Spinal cord (tissue), 10 donors: Measurements from ENCODE around the gene PLCB1. TPM values are rescaled to one million over a fixed set of nuclear protein-coding genes. Genes with fewer than 3 reads are reported as not detected.
A peak's percentile ranks its signal among the peaks of the same experiment; 100 is the strongest.

ENCODE experiments used
- DNase-seq, 6 donors: peaks; one replicate each; pipeline versions ENCODE4 v3.0.0 to v3.0.0-alpha.2; 2013 to 2015; ENCODE audit warnings: low spot score in 6 of 6, low read depth in 4 of 6
- H3K27ac ChIP-seq: one replicate; pipeline ENCODE4 v1.5.1; 2013; ENCODE audit warnings: low read depth, low read length, control low read depth
- H3K27me3 ChIP-seq: one replicate; pipeline ENCODE4 v1.6.1; 2013; ENCODE audit warnings: low read length; ENCODE audit not compliant: control insufficient read depth, insufficient read depth
- H3K36me3 ChIP-seq: one replicate; pipeline ENCODE4 v1.6.1; 2013; ENCODE audit warnings: low read length; ENCODE audit not compliant: control insufficient read depth, insufficient read depth
- H3K4me1 ChIP-seq: one replicate; pipeline ENCODE4 v1.6.1; 2013; ENCODE audit warnings: low read length; ENCODE audit not compliant: control insufficient read depth, insufficient read depth
- H3K4me3 ChIP-seq: one replicate; pipeline ENCODE4 v1.5.1; 2013; ENCODE audit warnings: low read depth, low read length, control low read depth
- H3K9me3 ChIP-seq: one replicate; pipeline ENCODE4 v1.6.1; 2013; ENCODE audit warnings: low read length; ENCODE audit not compliant: control insufficient read depth, insufficient read depth
- WGBS: methylation state at CpG from one replicate; pipeline ENCODE4 v1.1.5; 2013; ENCODE audit warnings: missing lambda C conversion rate; ENCODE audit not compliant: insufficient coverage; 5-methylcytosine and 5-hydroxymethylcytosine counted together
- polyA plus RNA-seq, 2 donors: library from polyadenylated mRNA; unstranded; fragments of 120-200 nt; gene quantifications; one replicate each; pipeline ENCODE4 v1.2.1, GENCODE V29; 2013; ENCODE audit not compliant: insufficient read length in 2 of 2
- total RNA-seq, 2 donors: library from RNA; depleted of rRNA in 1 of 2; stranded (reverse); fragments of 120-200 nt in 1 of 2; fragments of >200 nt in 1 of 2; gene quantifications; one replicate each; pipeline versions ENCODE4 v1.2.3 to v1.2.4, GENCODE V29; 2013 to 2014
- donor health status: healthy.

Gene PLCB1
- total and polyA plus RNA-seq, 4 donors, result 42.9 to 111 (median 88.2) TPM

DNA sequence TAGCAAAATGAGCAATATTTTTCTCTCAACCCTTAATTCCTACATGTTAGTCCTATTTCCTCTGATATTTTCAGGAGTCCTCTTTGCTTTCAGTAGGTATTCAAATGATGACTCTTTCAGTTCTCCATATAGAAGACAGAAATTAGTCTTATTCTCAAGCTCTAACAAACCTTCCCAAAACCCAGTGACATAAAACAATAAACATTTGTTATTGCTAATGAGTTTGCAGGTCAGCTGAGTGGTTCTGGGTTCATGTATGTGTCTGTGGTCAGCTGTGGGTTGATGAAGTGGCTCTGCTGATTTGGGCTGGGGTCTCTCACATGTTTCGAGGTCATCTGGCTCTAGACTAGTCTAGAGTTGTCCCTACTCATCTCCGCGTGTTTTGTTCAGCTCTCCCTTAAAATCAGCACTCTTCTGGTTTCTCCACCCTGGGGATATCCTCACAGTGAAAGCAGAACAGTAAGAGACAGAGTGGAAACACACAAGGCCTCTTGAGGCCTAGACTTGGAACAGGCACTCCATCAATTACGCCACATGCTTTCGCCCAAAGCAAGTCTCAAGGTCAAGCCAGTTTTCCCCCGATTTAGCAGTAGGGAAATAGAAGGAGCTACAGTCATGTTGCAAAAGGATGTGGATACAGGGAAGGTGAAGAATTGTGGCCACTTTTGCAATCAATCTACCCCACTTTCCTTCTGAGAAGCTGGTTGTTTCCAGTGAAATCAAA, 273.0 kb downstream of the PLCB1 start:
- 81% methylated on average over 3 of the region's 6 CpGs for WGBS
- H3K27me3 ChIP-seq, result no peaks in the 10 kb centered on the region

DNA sequence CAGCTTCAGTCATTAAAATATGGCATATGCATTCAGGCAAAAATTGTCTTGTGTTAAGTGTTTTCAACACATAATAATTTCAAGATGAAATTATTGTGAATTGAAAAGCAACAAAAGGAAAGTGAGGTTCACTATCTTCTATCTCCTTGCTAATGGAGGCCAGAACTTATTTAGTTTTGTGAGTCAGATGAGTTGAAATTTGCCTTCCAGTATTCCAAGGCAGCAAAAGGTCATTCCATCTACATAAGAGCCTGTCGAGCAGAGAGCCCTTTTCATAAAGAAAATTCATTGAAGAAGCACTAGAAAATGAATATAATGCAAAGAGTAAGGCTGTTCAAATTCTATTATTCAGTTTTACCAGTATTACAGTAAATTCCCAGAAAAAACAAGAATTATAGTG, 274.3 kb downstream of the PLCB1 start:
- H3K4me1 ChIP-seq, result no peaks in the 10 kb centered on the region
- no peaks in the 10 kb centered on the region for H3K9me3 ChIP-seq
- H3K36me3 ChIP-seq, result no peaks in the 10 kb centered on the region
- DNase-seq, result no peak
- no peaks in the 10 kb centered on the region for H3K27me3 ChIP-seq
- no peak overlapping the region for H3K27ac ChIP-seq
- H3K4me3 ChIP-seq, result no peak overlapping the region
- no CpG with 5 or more reads among the region's 1 CpG for WGBS

More for the DNA sequence above, 273.0 kb downstream of the PLCB1 start:
- no peak overlapping the region for H3K27ac ChIP-seq
- DNase-seq, result no peak
- no peaks in the 10 kb centered on the region for H3K9me3 ChIP-seq
- H3K4me1 ChIP-seq, result no peaks in the 10 kb centered on the region
- H3K4me3 ChIP-seq, result no peak overlapping the region
- no peaks in the 10 kb centered on the region for H3K36me3 ChIP-seq

DNA sequence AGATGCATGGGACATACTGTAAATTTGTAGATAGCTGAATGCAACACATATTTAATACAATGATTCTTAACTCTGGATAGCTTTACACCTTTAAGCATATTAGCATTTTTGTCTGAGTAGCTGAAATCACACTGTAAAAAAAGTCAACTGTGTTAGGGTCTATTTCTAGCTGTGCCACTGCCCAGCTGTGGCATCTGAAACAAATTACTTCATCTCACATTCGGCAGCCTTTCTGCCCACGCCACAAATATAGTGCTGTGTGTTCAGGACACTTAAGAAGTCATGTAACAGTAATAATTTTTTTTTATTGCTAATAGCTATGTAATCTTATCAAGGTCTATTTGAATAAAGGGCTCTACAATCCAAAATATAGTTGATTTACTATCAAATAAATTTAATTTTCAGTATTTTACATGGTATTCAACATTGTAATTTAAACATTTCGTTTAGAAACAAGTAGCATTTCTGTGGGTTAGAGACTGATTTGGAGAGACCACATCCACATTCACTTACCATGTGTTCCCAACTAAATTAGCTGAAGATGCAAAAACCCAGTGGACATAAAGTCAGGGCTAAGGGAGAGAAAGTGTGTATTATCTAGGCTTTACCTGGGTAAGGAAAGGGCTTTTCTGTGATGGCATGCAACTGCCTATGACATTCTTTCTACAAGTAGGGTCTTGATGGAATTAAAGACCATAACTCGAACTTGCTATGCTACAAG, 276.7 kb downstream of the PLCB1 start:
- Histone ChIP-seq H3K4me1 (no peaks in the 10 kb centered on the region), H3K27ac (no peak overlapping the region), H3K4me3 (no peak overlapping the region), H3K36me3 (no peaks in the 10 kb centered on the region), H3K27me3 (no peaks in the 10 kb centered on the region), H3K9me3 (no peaks in the 10 kb centered on the region)
- no CpG with 5 or more reads among the region's 4 CpGs for WGBS
- DNase-seq, result no peak

DNA sequence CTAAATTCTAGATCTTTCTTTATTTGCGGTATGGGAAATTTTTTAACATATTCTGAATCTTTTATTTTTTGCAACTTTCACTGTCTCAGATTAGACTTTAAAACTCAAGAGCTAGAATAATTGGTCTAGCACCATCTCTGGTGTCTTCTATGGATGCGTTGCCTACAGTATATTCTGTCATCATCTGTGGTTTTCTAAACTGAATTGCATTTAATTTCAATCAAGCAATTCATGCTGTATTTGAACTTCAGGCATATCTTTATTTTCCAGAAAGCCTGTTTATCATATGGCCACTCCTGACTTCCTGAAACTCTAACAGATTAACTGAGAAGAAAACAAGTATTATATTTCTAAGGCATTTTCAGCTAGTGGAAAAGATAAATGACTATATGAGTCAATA, 281.6 kb downstream of the PLCB1 start:
- no peak for DNase-seq
- no peaks in the 10 kb centered on the region for H3K4me1 ChIP-seq
- H3K9me3 ChIP-seq, result no peaks in the 10 kb centered on the region
- 100% methylated on average over 1 of the region's 2 CpGs for WGBS
- no peak overlapping the region for H3K4me3 ChIP-seq
- H3K36me3 ChIP-seq, result no peaks in the 10 kb centered on the region
- no peaks in the 10 kb centered on the region for H3K27me3 ChIP-seq
- H3K27ac ChIP-seq, result no peak overlapping the region

DNA sequence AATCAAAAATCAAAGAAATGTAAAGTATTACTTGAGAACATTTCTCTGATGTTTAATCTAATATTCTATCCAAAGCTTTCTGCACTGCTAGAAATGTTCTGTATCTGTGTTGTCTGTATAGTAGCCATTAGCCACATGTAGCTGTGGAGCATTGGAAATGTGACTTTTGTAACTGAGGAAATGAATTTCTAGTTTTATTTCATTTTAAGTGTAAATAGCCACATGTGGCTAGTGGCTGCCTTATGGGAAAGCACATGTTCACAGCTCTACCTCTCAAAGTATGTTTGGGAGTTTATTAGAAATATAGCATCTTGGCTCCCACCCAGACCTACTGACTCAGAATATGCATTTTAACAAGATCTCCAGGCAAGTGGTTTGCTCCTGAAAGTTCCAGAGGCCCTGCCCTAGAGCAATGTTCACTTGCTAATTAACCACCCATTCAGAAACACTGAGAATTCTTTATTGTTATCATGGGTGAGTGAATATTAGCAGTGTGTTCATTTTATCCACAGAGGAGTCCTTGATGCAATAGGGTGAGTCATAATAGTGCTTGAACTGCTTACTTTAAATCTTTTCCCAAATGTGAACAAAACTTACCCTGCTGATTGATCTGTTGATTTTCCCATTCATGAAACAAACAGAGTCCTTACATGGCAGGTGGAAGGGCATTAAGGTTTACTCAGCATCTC, 282.7 kb downstream of the PLCB1 start:
- peak in 2 of 6 donors; percentile 25 to 52 for DNase-seq
- no peaks in the 10 kb centered on the region for H3K9me3 ChIP-seq
- H3K4me1 ChIP-seq, result no peaks in the 10 kb centered on the region
- no peak overlapping the region for H3K4me3 ChIP-seq
- no peaks in the 10 kb centered on the region for H3K27me3 ChIP-seq
- no peak overlapping the region for H3K27ac ChIP-seq
- H3K36me3 ChIP-seq, result no peaks in the 10 kb centered on the region

DNA sequence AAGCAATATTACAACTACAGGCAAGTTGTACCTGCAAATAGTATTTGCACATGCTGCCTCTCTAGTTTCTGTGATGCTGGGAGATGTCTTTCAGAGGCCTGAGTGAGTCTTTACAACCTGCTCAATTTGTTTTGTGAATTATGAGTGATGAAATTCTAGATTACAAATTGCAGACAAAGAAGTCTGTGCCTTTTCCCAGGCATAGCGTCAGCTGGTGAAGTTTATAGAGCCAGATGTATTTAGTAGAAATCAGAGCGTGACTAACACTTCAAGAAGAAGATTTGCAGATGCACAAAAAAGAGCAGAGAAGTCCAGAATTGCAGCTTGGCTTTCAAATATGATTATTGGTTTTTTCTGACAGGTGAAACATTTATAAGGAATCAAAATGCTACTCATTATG, 289.9 kb downstream of the PLCB1 start:
- no peaks in the 10 kb centered on the region for H3K36me3 ChIP-seq
- H3K27ac ChIP-seq, result no peak overlapping the region
- no peak overlapping the region for H3K4me3 ChIP-seq
- DNase-seq, result peak in 2 of 6 donors; percentile 15 to 53
- no peaks in the 10 kb centered on the region for H3K9me3 ChIP-seq
- no peaks in the 10 kb centered on the region for H3K4me1 ChIP-seq
- WGBS, result 43% methylated on average over 1 of the region's 2 CpGs
- no peaks in the 10 kb centered on the region for H3K27me3 ChIP-seq

DNA sequence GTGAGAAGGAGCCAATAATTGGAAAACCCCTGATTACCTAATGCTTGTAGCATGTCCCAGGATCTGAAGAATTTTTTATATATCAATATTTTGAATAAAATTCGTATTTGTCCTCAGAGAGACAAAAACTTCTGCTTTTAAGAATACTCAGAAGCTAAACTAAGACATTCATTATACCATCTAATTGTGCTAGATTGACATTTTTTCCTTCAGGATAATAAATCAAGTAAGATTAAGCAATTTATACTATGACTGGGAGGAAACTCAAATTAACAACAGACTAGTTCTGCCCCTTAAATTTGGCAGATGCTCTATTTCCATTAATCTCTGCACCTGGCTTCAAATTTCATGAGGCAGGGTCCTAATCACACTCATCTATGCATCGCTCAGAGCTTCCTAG, 291.4 kb downstream of the PLCB1 start:
- no peak for DNase-seq
- Histone ChIP-seq H3K36me3 (no peaks in the 10 kb centered on the region), H3K4me1 (no peaks in the 10 kb centered on the region), H3K4me3 (no peak overlapping the region), H3K9me3 (no peaks in the 10 kb centered on the region), H3K27me3 (no peaks in the 10 kb centered on the region), H3K27ac (no peak overlapping the region)
- no CpG with 5 or more reads among the region's 2 CpGs for WGBS

DNA sequence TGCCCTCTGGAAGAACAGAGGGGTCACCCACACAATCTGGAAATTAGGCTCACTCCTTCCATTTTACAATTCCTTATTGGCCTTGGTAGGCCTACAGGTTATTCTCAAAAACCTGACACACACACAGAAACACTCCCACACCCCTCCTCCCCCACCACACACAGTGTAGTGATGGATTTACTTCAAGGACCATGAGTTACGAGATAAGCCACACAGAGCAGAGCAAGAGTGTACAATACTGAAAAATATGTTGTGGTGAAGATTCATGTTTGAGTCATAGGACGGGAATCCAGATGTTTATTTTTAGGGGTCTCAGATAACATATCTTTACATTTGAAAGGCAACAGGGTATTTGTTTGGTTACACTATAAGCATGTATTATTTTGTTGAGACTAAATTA, 291.9 kb downstream of the PLCB1 start:
- no peak overlapping the region for H3K4me3 ChIP-seq
- H3K27ac ChIP-seq, result no peak overlapping the region
- H3K27me3 ChIP-seq, result no peaks in the 10 kb centered on the region
- no peaks in the 10 kb centered on the region for H3K36me3 ChIP-seq
- H3K9me3 ChIP-seq, result no peaks in the 10 kb centered on the region
- H3K4me1 ChIP-seq, result no peaks in the 10 kb centered on the region
- DNase-seq, result no peak
- no CpG with 5 or more reads among the region's 2 CpGs for WGBS

DNA sequence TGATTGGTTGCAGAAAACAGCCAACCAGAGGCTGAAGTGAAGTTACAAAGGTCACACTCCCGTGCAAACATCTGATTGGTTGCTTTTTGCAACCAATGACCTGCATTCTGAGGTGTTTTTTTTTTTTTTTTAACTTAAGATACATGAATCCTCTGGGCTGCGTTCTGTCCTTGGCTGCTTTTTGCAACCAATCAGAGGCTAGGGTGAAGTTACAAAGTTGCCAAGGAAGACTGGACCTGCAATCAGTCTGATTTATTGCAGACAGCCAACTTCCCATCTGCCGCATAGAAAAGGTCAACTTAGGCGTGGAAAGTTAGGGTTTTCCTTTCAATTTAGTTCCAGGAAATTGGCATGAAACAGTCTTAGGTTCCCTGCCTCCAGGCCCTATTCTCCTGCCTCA, 292.9 kb downstream of the PLCB1 start:
- Histone ChIP-seq H3K4me1 (no peaks in the 10 kb centered on the region), H3K36me3 (no peaks in the 10 kb centered on the region), H3K27me3 (no peaks in the 10 kb centered on the region), H3K4me3 (no peak overlapping the region), H3K27ac (no peak overlapping the region), H3K9me3 (no peaks in the 10 kb centered on the region)
- no peak for DNase-seq
- 64% methylated on average over 3 of the region's 4 CpGs for WGBS
